ENCODE measurements around the gene PYCARD. TPM values are rescaled to one million over a fixed set of nuclear protein-coding genes. Genes with fewer than 3 reads are reported as not detected.

The PYCARD gene
- total and polyA plus RNA-seq, 9 of the 15 experiments (the other 6 are each of a cell fraction or from before 2014, with no cell fraction given): 1.3 to 28.4 (median 6.0) TPM

- TF ChIP-seq MLLT1 (IDR thresholded peaks at IDR 0.05) (peak; percentile 79 to 86; a peak in 3 of 4 replicates), SRSF3 (IDR thresholded peaks at IDR 0.05; ENCODE audit: insufficient read depth, low read length) (peak; percentile 74), NCOR1 (IDR thresholded peaks at IDR 0.05) (peak; percentile 78), SNIP1 (IDR thresholded peaks at IDR 0.05; ENCODE audit: low read depth) (no peak), NR3C1 (CRISPR knock-in tag; IDR thresholded peaks at IDR 0.05) (peak; percentile 93), ZNF134 (CRISPR knock-in tag; conservative IDR thresholded peaks at IDR 0.05) (peak; percentile 44; the same call in 1 of the 2 replicates), POLR2H (tag; IDR thresholded peaks at IDR 0.05; ENCODE audit: low read depth) (peak; percentile 99), TSHZ1 (CRISPR knock-in tag; IDR thresholded peaks at IDR 0.05) (no peak), REST (IDR thresholded peaks at IDR 0.05; ENCODE audit: borderline replicate concordance) (no peak), REST (CRISPR knock-in tag; IDR thresholded peaks at IDR 0.05; ENCODE audit: low read depth) (peak; percentile 37; the same call in 1 of the 2 replicates), BDP1 (IDR thresholded peaks at IDR 0.05; ENCODE audit: insufficient read depth, insufficient read length) (no peak), SRSF7 (optimal IDR thresholded peaks at IDR 0.05; ENCODE audit: low read depth, low read length) (peak; percentile 95), ZNF707 (CRISPR knock-in tag; conservative IDR thresholded peaks at IDR 0.05) (no peak), SREBF1 (IDR thresholded peaks at IDR 0.05; ENCODE audit: borderline replicate concordance, low read depth, low read length) (peak; percentile 93; the same call in 1 of the 2 replicates), CBX8 (IDR thresholded peaks at IDR 0.05; ENCODE audit: borderline replicate concordance, extremely low read depth, low read depth, low read length, poor library complexity, severe bottlenecking) (no peak)
Measured at GRCh38 chr16:31179747-31180459, 22.7 kb downstream of the PYCARD start, which contains the start of gene FUS (continued).

Measured in K562 (cell line).